GM21360 (cell line): Measurements from ENCODE around the gene RBM38.

ENCODE experiments used
- ATAC-seq: cut with Tn5 transposase; IDR thresholded peaks from one replicate; pipeline ENCODE4 v1.9.1; 2021; ENCODE audit warnings: mild to moderate bottlenecking, moderate library complexity; ENCODE audit not compliant: unreplicated experiment

RBM38 gene

GRCh38 chr20:57389695-57390603 lies 1.2 kb upstream of the RBM38 start:
- peak; percentile 7 for ATAC-seq

- peak; percentile 15 for ATAC-seq
These were observed 474 bp downstream of the RBM38 start for GRCh38 chr20:57391439-57392301.

GRCh38 chr20:57392512-57393271 lies 1.5 kb downstream of the RBM38 start:
- ATAC-seq = no peak

DNA sequence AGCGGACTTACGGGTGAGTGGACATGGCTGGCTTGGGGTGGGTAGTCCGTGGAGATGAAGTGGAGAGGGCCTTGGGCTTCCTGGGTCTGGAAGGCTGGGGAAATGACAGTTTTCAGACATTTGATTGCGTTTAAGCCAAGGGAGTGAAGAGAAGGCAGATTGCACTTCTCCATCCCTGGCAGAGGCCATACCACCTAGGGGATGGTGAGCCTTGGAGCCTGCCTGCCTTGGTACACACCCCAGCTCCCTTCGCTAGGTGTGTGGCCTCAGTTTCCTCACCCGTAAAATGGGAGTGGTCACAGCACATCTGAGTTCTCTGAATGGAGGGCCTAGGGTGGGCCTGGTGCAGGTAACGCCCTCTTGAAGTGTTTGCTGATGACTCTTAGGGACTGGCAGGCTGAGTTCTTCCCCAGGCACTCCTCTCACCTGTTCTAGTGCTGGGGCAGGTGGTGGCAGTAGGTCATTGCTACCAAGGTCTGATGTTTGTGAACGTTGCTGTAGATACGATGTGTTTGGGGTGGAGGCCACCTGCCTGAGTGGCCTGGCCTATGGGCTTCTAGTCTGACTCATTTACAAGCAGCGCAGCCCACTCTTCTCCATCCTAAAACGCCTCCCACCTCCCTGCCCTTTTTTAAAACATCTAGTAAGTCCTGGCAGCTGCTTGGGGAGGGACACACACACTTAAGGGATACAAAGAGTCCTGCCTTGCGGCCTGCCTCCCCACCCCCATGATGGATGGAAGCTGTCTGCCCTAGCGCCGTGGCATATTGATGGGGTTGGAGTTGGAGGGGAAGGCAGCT lies 2.3 kb downstream of the RBM38 start:
- ATAC-seq = no peak

DNA sequence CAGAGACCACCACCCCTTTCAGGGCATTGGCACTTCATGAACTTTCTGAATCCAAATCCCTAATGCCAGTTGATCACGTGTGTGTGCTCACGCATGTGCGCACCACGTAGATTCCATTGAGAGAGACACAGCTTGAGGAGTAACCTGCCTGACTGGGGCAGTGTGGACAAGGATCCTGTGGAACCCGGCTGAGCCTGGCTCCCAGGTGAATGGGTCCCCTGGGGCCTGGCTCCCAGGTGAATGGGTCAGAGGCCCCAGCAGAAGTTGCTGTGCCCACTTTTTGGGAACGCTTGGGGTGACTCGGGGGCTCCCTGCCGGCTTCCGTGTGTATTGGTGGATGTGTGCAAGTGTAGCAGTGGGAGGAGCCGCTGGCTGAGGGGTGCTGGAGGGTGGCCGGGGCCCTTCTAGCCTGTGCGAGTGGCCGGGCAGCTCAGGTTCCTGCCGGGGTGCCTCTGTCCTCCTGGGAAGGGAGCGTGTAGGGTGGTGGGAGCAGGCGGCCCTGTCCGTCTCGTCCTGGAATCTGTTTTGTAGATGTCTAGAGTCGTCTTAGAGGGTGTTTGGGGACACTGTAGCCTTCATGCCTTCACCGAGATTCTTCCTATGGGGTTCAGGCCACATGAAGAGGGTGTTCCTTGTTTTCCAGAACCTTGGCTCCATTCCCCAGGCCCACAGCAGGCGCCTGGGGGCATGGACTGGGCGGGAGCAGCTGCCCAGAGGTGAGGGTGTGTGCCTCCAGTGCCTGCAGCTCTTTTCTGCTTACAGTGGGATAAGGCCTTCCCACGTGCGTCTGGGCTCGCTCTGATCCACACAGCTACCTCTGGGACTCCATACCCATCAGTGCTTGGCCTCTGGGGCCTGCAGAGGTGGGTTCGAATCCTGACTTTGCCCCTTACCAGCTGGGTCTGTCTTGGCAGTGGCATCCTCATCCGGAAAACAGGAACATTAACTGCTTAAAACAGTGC lies 3.2 kb downstream of the RBM38 start:
- ATAC-seq = no peak

DNA sequence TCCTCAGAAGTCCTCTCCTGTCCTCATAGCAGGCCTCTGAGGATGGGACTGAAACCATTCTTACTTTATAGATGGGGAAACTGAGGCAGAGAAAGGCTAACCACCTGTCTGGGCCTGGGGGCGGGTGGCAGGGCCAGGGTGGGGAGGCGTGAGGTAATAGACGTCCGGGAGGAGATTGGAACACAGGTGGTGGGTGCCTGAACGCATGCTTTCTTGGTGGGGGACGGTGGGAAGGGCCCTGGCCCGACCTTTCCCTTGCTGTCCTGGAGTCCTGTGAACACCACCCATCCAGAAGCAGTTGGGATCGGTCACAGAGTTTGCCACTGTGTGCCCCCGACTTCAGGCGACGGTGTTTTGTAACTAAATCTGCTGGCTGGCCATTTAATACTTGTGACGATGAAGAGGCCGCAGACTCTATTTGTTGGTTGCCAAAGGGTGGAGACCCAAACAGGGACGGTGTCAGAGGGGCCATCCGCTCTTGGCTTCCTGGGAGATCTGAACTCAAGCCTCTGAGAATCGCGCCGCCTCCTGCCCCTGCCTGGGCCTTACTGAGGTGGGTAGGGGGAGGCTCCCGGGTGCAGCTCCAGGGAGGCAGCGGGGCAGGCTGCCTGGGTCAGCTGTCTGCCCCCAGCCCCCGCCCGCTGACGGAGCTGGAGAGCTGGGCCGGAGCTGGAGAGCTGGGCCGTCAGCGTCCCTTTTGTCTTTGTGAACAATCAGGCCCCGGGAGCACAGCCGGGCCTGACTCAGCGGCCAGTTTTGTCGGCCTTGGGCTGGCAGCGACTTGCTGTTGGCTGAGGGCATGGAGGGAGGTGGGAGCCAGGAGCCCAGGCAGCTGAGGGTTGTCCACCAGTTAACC lies 4.1 kb downstream of the RBM38 start:
- no peak for ATAC-seq

- ATAC-seq = no peak
These were observed 5.2 kb downstream of the RBM38 start for GRCh38 chr20:57396212-57396983.

DNA sequence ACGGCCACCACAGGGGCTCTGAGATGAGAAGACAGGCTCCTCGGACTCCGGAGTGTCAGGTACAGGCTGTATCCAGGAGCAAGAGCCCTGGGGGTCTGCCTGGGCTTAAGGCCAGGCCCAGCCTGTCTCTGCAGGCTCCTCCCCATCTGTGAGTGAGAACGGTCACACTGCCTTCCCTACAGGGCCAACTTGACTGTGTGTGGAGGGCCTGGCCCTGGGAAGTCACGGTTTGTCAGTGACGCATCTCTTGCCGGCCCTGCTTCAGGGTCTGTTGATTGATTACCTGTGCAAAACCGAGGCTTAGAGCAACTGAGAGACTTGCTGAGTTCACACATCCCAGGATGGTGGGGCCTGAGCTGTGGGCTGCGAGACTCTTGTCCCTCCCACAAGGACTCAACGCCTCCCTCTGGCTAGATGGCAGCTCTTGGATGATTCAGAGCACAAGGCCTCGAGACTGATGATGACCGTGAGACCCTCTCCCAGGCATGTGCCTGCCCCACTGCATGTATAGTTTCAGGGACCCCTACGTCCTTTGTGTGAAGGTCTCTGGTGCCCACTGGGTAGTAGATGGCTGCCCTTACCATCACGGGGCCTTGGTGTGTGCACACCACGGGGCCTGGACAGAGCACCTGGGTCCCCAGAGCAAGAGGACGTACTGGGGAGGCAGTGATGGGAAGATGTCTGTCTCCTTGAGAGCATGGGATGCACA lies 5.9 kb downstream of the RBM38 start:
- ATAC-seq = no peak

DNA sequence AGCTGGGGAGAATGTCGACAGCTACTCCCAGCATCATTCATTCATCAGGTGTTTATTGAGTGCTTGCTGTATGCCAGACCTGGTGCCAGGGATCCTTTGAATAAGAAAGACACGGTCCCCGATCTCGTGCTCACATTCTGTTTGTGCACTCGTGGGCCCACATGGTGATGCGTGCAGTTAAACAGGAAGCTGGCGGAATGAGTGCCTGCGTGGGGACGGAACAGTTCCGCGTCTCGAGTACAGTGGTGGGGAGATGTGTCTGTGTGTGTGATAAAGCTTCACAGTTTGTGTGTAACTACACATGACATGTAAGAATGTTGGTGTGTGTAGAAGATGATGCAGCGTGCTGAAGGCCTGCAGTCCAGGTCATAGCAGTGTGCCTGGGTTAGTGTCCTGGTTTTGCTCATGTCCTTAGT lies 6.5 kb downstream of the RBM38 start:
- no peak for ATAC-seq

DNA sequence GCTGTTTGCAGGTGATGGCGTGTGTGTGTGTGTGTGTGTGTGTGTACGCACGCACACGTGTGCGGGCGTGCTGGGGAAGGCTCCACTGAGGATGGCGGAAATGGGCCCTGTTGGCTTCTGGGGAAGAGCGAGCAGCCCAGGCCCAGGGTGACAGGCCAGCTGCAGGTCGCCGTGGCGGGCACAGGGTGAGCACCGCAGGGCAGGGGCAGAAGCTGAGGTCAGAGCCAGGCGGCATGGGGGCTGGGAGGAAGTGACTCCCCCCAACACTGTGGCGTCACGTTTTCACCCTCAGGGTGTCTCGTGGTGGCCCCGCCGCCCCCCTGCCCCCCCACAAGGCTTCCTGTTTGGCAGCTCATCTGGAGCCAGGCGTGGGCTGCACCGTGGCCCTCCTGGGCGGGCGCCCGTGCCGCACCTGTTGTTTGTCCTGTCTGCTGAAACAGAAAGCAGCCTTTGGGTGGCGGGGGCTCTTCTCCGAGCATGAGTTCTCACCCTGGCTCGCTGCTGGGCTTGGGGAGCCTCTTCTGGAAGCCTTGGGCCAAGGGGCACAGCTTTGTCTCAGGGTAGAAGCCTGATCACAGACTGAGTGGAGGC lies 7.1 kb downstream of the RBM38 start:
- peak; percentile 41 for ATAC-seq

GRCh38 chr20:57398901-57399535 lies 7.8 kb downstream of the RBM38 start:
- ATAC-seq = no peak

DNA sequence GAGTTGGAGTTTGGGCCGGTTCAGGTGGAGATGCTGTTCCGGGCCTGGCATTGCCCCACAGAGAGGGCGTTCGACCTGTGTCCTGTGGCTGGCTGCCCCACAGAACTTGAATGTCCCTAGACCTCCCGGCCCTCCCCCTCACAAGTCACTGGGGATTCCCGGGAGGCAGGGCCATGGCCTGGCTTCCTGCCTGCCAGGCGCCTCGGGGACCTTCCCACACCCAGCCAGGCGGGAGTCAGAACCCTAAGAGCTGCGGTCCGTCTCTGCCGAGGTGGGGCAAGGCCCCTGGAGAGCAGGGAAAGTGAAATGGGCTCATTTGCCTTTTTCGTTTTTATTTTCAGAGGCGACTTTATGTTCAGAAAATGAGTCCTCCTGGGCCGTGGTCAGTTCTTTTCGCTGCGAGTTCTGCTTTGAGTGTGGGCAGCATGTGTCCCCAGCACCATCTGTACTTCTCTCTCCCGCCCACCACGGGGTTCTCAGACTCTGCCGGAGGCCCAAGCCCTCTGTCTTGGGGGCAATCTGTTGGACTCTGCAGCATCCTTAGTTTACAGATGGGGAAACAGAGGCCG lies 8.5 kb downstream of the RBM38 start:
- ATAC-seq = peak; percentile 26

DNA sequence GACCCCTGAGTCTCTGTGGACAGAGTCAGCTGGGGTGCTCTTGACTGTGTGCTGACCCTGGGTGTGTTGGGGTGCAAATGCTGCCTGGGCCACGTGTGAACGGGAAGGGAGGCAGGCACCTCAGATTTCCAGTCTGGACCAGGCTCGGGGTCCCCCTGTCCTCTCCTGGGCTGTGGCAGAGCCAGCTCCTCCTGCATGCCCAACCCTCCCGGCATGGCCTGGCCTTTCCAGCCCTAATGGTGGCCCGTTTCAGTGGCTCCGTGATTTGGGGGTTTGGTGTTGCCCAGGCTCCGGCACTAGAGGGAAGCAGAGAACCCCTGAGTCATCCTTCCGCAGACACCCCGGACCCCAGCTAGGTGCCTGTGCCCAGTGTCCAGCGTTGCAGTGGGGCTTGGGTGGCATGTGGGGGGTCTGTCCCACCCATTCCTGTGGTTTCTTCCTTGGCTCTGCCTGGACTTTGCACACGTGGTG lies 9.1 kb downstream of the RBM38 start:
- ATAC-seq = no peak

DNA sequence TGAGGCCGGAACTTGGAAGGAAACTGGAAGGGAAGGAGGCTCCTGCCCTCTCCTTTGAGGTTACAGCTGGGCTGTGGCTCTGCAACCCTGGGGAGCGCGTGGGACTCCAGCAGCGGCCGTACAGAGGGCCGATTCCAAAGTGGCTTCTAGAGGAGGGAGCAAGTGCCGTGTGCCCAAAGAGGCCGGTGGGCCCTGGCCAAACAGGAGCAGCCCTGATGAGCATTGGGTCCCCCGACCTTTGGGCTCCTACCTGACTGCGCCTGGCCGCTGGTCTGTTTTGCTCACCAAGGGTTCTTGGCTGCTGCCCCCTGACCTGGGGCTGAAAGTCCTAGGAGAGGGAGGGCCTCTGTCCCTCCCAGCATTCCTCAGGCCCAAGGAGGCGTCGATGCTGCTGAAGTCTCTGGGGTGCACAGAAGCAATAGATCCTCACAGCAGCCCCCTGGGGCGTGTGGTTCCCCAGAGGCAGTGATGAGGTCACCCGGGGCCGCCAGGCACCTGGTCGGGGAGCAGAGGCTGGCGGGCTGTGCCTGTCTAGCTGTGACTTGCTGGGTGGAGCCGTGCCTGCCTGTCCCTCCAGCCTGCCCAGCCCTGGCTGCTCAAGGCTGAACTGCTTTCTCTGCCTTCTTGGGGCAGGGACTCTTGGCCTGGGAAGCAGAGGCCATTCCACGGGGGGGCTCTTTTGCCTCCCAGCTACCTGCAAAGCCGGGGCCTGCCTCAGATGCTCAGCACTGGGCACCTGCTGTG lies 9.8 kb downstream of the RBM38 start:
- no peak for ATAC-seq

DNA sequence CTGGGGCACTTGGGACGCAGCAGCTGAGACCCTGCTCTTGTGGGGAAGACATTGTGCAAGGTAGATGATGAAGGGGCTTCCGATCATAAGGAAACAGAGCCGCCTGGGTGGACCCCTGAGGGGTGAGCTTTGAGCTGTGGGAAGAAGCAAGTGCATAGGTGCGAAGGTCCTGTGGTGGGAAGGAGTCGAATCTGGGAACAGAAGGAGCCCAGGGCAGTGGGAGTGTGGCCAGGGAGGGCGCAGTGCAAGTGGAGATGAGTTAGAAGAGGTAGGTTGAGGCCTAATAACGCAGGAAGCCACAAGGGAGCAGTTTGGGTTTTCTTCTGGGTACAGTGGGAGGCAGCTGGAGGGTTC lies 10.3 kb downstream of the RBM38 start:
- ATAC-seq = no peak
